HG02943 (cell line): ENCODE results near the gene CACNA2D1.
A peak's percentile ranks its signal among the peaks of the same experiment; 100 is the strongest.
"Not testable (repeated sequence)": the region's sequence is repeated elsewhere in the genome, so short reads cannot be mapped to it uniquely, and the experiment has no call there.

Experiments
- ATAC-seq: cut with Tn5 transposase; IDR thresholded peaks from one replicate; pipeline ENCODE4 v1.9.1; 2021; ENCODE audit warnings: mild to moderate bottlenecking, low read depth, moderate library complexity; ENCODE audit not compliant: unreplicated experiment

Gene CACNA2D1

GRCh38 chr7:82018226-82018625 is 425.4 kb downstream of the CACNA2D1 start:
- ATAC-seq, result no peak

GRCh38 chr7:82017334-82017943 is 426.1 kb downstream of the CACNA2D1 start:
- ATAC-seq, result no peak

GRCh38 chr7:82015751-82016150 is 427.8 kb downstream of the CACNA2D1 start:
- ATAC-seq, result no peak

- not testable (repeated sequence) for ATAC-seq
These were observed 429.0 kb downstream of the CACNA2D1 start for GRCh38 chr7:82014574-82014973.

GRCh38 chr7:82012453-82012852 is 431.1 kb downstream of the CACNA2D1 start:
- no peak for ATAC-seq

GRCh38 chr7:82010416-82010815 is 433.2 kb downstream of the CACNA2D1 start:
- no peak for ATAC-seq

- ATAC-seq, result no peak
These were observed 436.3 kb downstream of the CACNA2D1 start for GRCh38 chr7:82007315-82007714.

- no peak for ATAC-seq
These were observed 438.5 kb downstream of the CACNA2D1 start for GRCh38 chr7:82005056-82005455.

GRCh38 chr7:81993186-81993585 is 450.4 kb downstream of the CACNA2D1 start:
- no peak for ATAC-seq

GRCh38 chr7:81990395-81990794 is 453.2 kb downstream of the CACNA2D1 start:
- ATAC-seq, result no peak

GRCh38 chr7:81986723-81987470 is 456.7 kb downstream of the CACNA2D1 start:
- ATAC-seq, result no peak

GRCh38 chr7:81983406-81983805 is 460.2 kb downstream of the CACNA2D1 start:
- ATAC-seq, result no peak

- no peak for ATAC-seq
These were observed 470.5 kb downstream of the CACNA2D1 start for GRCh38 chr7:81973117-81973516.

- no peak for ATAC-seq
These were observed 483.6 kb downstream of the CACNA2D1 start for GRCh38 chr7:81960026-81960425.

- no peak for ATAC-seq
These were observed 486.1 kb downstream of the CACNA2D1 start for GRCh38 chr7:81957517-81957916.

- peak; percentile 73 for ATAC-seq
These were observed 487.1 kb downstream of the CACNA2D1 start for GRCh38 chr7:81956520-81956919.

- ATAC-seq, result no peak
These were observed 494.3 kb downstream of the CACNA2D1 start for GRCh38 chr7:81949306-81949705.

GRCh38 chr7:81944058-81944457 is 499.5 kb downstream of the CACNA2D1 start:
- ATAC-seq, result no peak

GRCh38 chr7:81937091-81937490 is 506.5 kb downstream of the CACNA2D1 start:
- ATAC-seq, result no peak

- no peak for ATAC-seq
These were observed 508.8 kb downstream of the CACNA2D1 start for GRCh38 chr7:81934596-81935301.

GRCh38 chr7:81932936-81933335 is 510.6 kb downstream of the CACNA2D1 start:
- no peak for ATAC-seq

- ATAC-seq, result no peak
These were observed 514.2 kb downstream of the CACNA2D1 start for GRCh38 chr7:81929386-81929785.
